ENCODE measurements around the gene CDH23.

DNA sequence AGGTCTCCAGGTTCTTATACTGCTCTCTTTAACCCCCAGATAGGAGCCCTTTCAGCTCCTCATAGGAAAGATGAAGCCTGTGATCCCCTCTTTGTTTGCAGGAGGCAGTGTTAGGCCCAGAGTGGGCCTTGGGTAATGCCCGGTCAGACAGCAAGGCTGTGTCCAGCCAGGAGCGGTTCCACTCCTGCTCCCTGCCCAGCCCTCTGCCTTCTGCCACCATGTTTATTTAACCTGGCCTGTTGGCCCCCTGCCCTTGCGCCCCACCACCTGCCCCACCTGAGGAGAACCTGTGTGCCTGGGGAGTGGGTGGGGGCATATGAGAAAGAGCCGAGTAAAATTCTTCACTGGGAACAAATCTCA is 24.3 kb downstream of the CDH23 start:
- TF ChIP-seq GATA3 (IDR thresholded peaks at IDR 0.05; ENCODE audit: low read depth, low read length) = no peak
- no peak for TF ChIP-seq GATA2 (IDR thresholded peaks at IDR 0.05; ENCODE audit: low read depth, low read length)

All from SH-SY5Y (cell line).